T-helper 1 cell treated with Interleukin-12 subunit alpha and Interleukin-12 subunit beta and Interleukin-4 antibody, amounts not matched to agents 30 ng/mL and 1 ng/mL, for 36 hours (primary cell): ENCODE results near the gene PRR35. TPM values are rescaled to one million over a fixed set of nuclear protein-coding genes. Genes with fewer than 3 reads are reported as not detected.

Experiments used
- intact Hi-C: fragments of 100-400 bp; cut with micrococcal nuclease; formaldehyde crosslinking; loops from one replicate; pipeline ENCODE4 v1.15.1; 2024
- total RNA-seq: library from RNA; stranded (reverse); gene quantifications from 2 replicates; pipeline ENCODE4 v1.2.3, GENCODE V29; 2022

PRR35 gene
- total RNA-seq = 0.10 TPM in 1 of 2 replicates, not detected in the other

DNA sequence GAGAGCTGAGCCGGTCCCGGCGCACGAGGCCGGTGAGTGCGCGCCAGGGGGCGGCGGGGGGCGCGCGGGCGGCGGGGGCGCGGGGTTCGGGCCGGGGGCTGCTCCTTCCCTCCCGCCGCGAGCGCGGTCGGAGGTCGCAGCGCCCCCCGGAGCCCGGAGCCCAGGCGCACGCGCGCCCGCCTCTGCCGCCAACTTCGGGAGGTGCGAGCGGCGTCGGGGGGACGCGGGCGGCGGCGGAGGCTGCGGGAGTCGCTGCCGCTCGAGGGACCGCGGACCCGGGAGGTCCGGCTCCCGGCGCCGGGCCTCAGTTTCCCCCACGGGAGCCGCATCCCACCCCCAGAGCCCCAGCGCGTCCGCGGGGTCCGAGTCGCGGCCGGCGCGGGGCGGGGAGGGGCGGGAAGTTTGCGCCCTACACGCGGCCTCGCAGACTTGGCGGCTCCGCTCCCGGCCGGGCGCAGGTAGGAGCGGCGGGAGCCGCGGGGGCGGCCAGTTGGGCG lies at the start of gene PRR35:
PRR35 (plus strand) TSS at position 191 of the 497 bp plus-strand sequence. CDS start 2,901 bp downstream, outside the sequence.
- intact Hi-C loops = no loop called here

DNA sequence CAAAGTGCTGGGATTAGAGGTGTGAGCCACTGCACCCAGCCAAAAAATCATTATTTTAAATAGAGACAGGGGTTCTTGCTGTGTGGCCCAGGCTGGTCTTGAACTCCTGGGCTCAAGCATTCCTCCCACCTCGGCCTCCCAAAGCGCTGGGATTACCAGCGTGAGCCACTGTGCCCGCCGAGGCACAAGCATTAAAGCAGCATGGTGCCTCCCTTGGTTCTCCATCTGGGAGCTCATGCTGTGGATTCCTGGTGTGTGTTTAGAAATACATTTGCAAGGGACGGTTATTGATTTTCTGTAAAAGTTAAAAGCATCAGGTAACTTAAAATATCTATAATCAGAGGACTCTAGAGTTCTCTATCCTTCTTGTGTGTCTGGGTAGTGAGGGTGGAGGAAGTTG lies 47.4 kb upstream of the PRR35 start:
- intact Hi-C loops = no loop called here

DNA sequence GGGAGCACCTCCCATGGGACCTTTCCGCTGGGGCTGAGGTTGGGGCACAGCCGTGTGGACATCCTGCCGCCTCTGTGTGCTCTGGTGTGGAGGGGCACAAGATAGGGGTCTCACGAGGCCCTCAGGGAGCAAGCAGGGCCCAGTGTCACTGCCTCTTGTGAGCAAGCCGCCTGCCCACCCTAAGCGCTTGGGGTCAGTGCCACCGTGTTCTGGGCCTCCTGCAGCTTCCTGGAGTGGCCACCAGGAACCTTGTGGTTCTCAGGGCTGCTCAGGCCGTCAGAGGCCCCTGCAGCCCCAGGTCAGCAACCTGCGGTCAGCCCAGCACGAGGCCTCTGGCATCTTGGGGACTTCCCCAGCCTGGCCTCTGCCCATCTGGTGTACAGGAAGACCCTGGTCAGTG lies 46.2 kb upstream of the PRR35 start:
- intact Hi-C loops = no loop called here

DNA sequence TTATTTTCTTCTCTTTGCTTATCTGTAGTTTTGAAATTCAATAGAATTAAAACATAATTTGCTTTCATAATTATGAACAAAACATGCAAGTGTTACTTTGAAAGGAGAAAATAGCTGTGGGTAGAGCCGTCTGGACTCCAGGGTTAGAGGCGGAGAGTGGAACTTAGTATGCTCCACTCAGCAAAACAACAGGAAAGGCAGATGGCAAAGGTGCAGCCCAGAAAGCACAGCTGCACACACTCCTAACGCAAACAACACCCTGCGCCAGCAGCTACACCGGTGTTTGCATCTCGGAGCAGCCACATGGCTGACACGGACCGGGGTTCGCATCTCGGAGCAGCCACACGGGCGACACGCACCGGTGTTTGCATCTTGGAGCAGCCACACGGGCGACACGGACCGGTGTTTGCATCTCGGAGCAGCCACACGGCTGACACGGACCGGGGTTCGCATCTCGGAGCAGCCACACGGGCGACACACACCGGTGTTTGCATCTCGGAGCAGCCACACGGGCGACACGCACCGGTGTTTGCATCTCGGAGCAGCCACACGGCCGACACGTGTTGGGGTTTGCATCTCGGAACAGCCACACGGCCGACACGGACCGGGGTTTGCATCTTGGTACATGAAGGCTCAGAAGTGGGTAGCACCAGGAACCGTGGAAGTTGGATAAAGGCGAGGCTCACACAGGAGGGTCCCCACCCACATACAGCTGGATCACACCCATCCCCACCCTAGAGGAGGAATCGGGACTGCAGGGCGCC lies 44.8 kb upstream of the PRR35 start:
- intact Hi-C loops = no loop called here

DNA sequence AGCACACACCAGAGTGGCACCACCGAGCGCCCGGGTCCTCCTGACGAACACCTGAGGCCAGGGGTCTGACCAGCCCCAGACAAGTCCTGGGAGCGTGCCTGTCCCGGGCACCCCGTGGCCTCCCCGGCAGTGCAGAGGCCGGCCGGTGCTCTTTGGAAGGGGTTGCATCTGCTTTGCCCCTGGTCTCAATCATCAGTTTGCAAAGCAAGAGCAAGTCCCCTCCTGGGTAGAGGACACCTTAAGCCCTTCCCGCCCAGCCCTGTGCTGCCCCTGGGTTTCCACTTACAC lies 44.3 kb upstream of the PRR35 start:
- intact Hi-C loops = no loop called here

DNA sequence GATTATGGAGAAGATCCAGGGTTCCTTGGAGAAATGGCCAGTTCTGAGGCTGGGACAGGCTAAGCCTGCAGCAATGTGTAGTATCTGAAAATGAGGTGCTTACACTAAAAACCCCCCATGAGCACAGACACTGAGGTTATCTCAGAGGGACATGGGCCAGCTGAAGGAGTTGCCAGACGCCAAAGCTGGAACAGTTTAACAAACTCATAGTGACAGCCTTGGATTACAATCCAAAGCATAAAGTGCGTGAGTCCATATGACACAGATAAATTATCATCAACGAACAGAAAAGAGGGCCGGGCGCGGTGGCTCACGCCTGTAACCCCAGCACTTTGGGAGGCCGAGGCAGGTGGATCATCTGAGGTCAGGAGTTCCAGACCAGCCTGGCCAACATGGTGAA lies 43.9 kb upstream of the PRR35 start:
- intact Hi-C loops = no loop called here

DNA sequence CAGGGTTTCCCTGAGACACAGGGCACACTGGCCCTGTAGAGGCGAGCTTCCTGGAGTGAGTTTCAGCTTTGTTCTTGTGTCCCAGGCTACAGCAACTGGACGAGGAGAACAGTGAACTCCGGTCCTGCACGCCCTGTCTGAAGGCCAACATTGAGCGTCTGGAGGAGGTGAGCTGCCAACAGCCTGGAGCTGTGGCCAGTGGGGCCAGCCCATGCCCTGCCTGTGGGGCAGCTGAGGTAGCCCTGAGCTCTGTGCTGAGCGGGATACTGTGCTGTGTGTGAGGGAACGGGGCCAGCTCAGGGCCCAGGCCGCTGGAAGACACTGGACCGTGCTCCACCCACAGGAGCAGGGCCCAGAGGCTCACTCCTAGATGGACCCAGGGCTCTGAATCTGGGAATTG lies 41.3 kb upstream of the PRR35 start:
- intact Hi-C loops = no loop called here

DNA sequence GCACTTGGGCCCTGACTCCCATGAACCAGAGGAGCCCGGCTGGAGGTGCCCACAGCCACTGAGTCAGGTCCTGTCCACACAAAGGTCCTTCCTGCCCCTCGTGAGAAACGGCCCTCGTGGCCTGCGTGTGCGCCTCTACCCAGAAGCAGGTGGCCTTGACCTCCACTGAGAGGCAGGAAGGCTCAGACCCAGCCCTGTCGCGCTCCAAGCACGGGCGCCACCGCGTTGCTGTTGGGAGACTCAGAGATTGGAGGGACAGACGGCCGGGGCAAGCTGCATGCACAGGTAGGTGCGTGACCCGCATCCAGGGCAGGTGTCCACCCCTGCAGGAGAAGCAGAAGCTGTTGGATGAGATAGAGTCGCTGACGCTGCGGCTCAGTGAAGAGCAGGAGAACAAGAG lies 40.8 kb upstream of the PRR35 start:
- intact Hi-C loops = no loop called here

DNA sequence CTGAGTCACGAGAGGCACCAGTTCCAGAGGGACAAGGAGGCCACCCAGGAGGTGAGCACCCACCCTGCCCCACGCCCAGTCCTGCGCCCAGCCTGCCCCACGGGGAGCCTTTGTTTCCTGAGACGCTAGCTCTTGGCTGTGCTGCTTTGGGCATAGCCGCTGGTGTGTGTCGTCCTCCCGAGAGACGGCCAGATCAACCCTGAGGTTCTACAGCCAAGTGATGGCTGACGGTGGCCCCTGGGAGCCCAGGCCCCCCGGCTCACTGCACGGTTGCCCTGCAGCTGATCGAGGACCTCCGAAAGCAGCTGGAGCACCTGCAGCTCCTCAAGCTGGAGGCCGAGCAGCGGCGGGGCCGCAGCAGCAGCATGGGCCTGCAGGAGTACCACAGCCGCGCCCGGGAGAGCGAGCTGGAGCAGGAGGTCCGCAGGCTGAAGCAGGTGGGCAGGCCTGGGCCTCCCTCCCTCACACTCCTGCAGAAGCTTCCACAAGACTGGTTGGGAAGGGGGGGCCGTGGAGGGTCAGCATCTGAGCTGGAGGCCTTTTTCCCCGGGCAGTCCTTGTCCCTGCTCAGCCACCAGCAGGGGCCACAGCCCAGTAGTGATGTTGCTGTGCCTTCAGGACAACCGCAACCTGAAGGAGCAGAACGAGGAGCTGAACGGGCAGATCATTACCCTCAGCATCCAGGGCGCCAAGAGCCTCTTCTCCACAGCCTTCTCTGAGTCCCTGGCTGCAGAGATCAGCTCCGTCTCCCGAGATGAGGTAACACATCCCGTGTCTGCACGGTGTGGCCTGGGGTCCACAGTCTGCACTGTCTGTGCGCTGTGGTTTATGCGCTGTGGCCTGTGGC lies 40.1 kb upstream of the PRR35 start:
- intact Hi-C loops = no loop called here

DNA sequence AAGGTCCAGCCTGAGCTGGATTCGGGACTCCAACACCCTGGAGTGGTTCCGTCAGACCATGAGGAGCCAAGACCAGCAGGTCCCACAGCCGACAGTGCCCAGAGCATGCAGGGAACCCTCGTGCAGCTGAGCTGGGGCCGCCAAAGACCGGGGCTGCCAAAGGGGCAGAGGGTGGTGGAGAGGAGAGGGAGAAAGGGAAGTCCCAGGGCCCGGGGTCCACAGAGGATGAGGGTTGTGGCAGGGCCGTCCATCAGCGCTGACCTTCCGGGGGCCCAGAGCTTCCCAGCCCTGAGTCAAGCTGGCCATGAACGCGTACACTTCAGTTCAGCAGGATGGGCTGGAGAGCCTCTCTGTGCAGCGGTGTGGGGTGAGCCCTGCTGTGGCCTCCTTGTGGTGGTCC lies 39.3 kb upstream of the PRR35 start:
- intact Hi-C loops = no loop called here

DNA sequence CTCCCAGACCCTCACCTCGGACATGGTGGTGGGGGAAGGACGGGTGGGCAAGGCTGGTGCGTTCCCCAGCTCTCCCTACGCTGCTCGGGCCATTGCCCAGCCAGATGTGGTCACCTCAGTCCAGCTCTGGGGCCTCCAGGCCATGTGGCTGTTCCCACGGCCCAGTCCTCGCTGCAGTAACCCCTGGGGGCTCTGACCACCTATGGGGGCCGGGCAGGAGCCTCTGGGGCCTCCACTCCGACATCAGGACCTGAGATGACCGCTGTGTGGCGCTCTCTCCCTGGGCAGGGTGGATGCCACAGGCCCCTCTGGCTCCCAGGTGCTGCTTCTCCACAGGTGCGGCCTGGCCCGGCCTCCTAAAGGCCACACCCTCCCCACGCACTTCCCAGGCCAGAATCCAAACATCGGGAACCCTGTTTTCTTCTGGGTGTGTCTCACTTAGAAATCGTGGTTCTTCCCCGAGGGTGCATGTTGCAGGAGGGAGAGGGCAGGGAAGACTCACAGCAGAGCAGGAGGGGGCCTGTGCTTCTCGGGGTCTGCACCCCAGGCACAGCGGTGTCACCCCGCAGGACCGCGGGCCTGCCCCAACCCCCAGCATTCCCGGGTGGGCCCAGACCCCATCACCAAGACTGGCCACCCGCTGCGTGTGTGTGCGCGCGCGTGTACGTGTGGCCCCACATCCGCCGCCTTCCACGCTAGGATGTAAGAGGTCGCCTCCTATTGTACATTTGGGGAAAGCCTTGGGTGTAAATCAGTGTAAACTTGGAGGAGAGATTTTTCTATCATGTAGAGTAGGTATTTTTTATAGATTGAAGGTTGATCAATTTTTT lies 38.6 kb upstream of the PRR35 start:
- intact Hi-C loops = no loop called here

DNA sequence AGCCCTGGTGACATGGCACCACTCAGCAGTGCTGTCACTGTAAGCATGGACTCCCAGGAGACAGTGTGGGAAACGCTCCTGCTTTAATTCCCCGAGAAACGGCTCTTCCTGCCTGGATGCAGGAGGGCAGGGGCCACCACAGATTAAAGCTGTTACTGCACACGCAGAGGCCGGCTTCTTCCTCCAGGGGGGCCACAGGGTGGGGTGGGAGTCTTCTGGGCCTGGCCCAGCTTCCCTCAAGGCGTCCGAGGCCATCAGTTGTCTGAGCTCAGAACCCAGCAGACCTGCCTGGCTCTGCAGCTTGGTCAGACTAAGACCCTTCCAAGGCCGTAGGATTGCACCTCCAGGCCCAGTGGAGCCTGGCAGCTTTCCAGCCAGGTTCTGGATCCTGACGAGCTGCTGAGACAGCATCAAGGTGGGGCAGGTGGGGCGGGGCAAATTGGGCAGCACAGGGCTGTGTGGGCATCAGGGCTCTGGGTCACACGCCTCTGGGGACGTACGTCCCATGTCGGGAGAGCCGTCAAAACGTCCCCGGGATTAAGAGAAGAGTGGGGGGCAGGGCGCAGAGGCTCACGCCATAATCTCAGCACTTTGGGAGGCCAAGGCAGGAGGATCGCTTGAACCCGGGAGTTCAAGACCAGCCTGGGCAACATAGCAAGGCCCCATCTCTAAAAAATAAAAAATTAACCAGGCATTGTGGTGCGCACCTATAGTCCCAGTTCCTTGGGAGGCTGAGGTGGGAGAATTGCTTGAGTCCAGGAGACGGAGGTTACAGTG lies 37.7 kb upstream of the PRR35 start:
- intact Hi-C loops = no loop called here

DNA sequence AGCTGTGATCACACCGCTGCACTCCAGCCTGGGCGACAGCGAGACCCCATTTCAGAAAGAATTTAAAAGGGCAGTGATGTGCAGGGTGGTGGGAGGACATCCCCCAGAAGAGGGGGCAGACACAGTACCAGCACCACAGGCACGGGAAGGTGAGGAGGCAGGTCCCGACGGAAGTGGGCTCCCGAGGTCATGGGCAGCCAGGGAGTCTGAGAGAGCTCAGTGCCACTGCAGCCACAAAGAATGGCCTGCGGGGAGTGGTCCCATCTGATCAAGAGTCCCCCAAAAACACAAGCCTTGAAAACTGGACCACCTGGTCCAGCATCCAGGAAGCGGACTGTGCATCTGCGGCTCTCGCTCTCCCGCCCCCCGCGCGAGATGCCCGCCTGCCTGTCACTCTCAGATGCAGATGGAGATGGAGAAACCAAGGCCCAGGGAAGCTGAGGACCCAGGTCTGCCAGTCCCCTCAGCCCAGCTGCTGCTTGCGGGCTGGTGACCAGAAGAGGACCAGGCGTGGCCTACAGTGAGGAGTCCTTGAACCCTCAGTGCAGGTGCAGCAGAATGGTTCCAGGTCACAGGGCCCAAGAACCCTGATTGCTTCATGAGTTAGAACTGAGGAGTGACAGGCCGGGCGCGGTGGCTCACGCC lies 37.0 kb upstream of the PRR35 start:
- intact Hi-C loops = no loop called here

DNA sequence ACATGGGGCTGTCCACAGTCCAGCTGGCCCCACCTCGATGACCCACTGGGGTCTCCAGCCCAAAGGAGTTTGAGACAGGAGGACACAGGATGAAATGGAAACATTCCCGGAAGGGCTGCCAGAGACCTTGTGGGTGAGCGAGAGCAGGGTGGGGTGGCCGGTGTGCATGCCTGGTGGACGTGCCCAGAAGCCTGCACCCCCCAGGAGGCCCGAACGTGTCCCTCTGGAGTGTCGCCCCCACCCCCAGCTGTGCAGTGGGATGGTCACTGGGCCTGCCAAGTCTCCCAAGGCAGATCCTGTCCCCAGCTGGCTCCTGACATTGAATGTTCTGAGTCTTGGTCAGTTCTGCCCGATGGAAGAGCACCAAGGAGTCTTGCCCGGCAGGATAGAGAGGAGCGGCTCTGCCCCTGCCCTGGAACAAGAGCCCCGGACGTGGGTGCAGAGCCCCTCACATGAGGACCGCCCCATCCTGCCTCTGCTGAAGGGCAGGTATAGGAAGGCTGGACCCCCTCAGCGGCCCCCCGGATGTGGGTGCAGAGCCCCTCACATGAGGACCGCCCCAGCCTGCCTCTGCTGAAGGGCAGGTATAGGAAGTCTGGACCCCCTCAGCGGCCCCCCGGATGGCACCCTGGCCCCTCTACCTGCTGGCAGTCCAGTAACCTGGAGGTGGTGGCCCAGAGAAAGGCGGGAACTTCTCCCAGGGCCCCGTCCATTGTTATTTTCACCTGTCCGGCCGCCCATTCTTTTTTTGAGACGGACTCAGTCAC lies 35.7 kb upstream of the PRR35 start:
- intact Hi-C loops = loop anchor here (1.0 to 5.0 kb wide), 4 partner anchors 99 to 143 kb away; partner anchors contain the start of genes DECR2, PGAP6, RAB11FIP3 and RHOT2

DNA sequence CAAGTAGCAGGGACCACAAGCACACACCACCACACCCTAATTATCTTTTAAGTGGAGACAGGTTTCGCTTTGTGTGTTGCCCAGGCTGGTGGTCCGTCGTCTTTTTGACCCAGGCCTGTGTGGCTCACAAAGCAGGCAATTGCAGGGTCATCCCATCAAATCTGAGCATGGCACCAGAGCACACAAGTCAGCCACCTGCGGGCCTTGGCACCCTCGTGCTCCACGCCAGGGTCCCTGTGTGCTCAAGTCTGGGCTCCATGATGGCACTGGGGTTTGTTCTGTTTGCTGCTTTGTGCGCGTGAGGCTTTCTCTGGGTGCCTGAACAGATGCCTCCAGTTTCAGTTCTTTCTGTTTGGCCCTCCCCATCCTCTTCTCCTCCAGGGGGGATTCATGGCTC lies 35.1 kb upstream of the PRR35 start:
- intact Hi-C loops = loop anchor here (1.0 to 5.0 kb wide), 4 partner anchors 100 to 143 kb away; partner anchors contain the start of genes DECR2, PGAP6, RAB11FIP3 and RHOT2

DNA sequence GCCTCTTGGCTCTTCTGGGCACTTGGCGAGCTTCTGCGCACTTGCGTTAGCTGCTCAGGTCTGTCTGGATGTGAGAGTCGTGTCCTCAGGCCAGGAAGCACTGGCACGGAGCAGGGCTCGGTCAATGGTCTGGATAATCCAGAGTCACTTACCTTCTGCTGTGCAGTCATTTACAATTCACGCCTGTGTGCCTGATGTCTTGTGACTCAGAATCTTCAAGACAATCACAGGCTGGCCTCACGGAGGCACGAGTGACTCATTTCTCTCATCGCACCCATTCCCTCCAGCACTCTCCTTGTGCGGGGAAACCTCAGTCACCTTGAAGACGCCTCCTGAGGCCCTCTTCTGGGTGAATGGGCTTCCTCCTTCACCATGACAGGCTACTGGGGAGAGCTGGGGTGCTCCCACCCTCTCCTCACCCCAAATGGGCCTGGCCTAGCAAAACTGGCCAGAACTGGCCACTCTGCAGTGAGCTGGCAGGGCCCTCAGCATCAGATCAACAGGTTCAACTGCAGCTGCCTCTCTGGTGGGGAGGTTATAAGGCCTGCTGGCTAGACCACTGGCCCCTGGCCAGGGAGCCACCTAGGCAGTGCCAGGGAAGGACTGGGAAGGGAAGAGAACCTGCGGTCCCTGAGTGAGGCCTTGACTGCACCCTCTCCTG lies 34.5 kb upstream of the PRR35 start:
- intact Hi-C loops = loop anchor here (1.0 to 5.0 kb wide), 7 partner anchors 43 to 445 kb away; partner anchors contain the start of genes DECR2, LMF1, NPRL3 and PGAP6

DNA sequence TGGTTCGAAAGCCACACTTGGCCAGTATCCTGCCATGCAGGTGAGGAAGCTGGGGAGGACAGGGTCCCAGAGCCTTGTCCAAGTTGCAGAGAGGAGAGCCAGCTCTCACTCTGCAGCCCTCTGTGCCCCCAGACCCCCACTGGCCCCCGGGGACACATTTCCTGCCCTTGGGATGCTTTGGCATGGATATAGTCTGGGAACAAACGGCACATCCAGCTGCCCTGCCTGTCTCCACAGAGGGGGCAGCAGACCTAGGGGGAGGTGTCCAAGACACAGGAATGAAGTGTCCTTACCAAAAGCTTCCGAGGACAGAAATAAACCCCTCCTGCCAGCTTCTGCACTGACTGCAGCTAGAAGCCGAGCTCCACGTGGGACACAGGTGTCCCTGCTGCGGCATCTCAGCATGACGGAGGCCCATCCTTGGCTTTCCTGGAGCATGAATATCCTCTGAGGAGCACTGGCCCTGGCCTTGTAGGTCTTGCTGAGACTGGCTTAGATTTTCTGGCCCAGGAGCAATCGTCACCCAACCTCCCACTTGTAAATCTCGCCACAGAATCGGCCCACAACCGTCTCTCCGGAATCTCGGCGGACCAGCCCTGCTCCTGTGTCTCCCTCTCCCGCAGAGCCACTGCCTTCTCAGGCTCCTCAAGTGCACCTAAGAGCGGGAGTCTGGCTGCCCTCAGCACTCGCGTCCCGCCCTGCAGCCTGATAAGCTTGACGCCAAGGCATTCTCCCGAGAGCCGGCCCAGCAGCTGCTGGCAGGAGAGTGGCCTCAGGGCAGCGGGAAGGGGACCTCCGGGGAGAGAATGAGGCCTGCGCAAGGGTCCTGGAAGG lies 33.8 kb upstream of the PRR35 start:
- intact Hi-C loops = loop anchor here (1.0 to 5.0 kb wide), 11 partner anchors 42 to 473 kb away; partner anchors contain the start of genes DECR2, JMJD8, LMF1 and METTL26
